ENCODE results near the gene GCAT.
"Not testable (repeated sequence)": the region's sequence is repeated elsewhere in the genome, so short reads cannot be mapped to it uniquely, and the experiment has no call there.

The GCAT gene

DNA sequence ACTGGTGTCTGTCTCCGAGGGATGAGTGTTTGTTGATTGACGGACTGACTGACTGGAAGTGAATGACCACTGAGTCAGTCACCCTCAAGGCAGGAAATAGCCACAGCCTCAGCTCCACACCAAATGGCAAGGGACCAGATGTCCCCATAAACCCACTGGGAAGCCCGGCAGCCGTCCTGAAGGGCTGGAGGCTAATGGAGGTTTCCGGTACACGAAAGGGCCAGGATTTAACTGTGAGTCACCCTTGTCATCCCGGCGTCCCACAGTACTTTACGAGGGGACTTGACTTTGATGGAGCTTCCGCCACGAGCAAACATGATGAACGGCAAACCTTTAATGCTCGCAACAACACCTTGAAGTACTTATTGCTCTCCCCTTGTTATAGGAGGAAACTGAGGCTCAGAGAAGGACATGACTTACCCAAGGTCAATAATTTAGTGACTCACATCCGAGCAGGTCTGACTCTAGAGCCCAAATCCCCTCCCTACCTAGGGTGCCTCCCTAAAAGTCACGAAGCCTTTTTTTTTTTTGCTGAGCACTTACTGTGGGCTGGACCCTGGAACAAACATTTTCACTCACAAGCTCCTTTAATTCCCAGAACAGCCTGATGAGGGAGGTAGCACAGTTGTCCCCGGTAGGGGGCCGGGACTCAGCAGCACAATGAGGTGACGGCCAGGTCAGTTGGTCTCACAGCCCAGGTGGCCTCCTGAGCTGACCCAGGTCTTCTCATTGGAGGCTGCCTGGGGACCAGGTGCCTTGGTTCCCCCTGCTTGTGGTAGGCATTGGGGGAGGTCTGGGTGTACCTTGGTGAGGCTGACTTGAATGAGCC lies 25.2 kb upstream of the GCAT start:
- DNase-seq, result no peak

DNA sequence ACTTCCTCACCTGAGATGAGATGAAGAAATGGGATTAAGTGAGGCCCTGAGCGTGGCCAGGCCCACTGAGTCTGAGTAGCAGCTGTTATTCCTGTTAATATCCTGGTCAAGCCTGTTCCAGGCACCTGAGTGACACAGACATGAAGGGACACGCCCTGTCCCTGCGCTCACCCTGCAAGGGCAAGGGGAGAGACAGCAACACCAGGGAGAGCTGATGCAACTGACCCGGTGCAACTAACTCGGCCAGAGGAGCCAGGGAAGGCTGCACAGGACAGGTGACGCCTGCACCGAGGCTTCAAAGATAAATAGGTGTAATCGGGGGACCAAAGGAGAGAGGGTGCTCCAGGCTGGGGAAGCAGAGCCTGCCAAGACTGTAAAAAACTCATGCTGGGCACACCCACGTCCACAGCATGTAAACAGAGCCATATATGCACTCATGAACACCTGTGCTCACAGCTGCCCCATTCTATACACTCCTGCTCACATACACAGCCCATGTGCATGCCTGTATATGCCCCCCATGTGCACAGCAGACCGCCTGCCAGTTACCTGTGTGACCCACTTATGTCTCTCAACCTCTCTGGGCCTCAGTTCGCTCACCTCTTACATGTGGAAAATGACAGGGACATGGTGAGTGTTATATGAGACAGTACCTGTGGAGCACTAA lies 22.8 kb upstream of the GCAT start:
- DNase-seq, result no peak

DNA sequence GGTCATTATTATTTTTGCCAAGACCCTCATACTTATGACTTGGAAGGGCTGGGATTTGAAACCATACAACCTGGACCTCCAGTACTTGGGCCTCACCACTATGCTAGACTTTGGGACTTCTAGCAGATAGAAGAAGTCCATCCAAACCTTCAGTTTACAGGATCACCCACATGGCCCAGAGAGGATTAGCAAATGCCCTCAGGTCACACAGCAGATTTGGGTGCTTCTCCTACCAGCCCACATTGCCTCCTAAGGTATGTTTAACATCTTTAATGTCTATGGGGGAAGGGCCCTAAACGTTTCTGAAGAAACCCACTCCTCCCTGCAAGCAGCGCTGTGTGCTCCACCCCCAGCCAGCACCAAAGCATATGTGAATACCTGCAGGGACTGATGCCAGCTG lies 17.5 kb upstream of the GCAT start:
- no peak for DNase-seq

DNA sequence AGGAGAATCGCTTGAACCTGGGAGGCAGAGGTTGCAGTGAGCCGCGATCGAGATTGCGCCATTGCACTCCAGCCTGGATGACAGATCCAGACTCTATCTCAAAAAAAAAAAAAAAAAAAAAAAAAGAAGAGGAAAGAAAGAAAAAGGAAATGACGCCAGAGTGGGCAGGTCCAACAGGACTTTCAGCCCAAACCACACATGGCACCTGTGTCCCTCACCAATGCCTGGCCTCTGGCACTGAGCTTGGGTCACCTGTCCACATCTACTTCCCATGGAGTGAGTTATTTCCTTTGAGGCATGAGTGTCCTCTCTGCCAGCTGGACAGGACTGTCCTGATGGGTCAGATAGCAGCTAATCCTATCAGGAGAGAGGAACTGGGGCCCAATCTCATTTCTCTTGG lies 15.2 kb upstream of the GCAT start:
- DNase-seq, result no peak

DNA sequence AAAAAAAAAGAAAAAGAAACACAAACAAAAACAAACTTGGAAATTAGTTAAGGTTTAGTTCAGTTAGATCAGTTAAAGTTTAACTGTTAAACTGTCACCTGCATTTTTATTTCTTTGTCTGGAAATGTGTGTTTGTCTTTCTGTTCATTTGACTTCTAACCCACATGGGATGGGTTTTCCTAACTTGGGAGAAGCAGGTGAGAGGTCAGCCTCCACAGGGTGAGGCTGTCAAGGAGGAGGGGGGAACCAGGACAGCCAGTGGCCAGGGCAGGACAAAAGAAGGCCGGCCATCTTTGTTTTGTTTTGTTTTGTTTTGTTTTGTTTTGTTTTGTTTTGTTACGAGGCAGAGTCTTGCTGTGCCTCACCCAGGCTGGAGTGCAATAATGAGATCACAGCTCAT lies 13.4 kb upstream of the GCAT start:
- no peak for DNase-seq

DNA sequence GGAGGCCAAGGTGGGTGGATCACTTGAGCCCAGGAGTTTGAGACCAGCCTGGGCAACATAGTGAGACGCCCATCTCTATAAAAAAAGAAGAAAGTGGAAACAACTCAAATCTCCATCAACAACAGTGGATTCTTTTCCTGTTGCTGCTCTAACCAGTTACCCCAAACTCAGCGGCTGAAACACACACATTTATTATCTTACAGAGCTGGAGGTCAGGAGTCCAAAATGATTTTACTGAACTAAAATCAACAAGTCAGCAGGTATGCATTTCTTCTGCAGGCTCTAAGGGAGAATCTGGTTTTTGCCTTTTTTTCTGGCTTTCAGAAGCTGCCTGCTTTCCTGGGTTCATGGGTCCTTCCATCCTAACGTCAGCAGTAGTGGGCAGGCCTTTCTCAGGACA lies 11.7 kb upstream of the GCAT start:
- DNase-seq, result no peak

DNA sequence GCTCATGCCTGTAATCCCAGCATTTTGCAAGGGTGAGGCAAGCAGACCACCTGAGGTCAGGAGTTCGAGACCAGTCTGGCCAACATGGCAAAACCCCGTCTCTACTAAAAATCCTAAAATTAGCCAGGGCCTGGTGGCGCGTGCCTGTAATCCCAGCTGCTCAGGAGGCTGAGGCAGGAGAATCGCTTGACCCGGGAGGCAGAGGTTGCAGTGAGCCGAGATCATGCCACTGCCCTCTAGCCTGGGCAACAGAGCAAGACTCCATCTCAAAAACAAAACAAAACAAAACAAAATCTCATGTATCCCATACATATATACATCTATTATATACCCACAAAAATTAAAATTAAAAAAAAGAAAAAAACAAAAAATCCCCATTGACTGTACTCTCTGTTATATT lies 10.5 kb upstream of the GCAT start:
- DNase-seq, result not testable (repeated sequence)

DNA sequence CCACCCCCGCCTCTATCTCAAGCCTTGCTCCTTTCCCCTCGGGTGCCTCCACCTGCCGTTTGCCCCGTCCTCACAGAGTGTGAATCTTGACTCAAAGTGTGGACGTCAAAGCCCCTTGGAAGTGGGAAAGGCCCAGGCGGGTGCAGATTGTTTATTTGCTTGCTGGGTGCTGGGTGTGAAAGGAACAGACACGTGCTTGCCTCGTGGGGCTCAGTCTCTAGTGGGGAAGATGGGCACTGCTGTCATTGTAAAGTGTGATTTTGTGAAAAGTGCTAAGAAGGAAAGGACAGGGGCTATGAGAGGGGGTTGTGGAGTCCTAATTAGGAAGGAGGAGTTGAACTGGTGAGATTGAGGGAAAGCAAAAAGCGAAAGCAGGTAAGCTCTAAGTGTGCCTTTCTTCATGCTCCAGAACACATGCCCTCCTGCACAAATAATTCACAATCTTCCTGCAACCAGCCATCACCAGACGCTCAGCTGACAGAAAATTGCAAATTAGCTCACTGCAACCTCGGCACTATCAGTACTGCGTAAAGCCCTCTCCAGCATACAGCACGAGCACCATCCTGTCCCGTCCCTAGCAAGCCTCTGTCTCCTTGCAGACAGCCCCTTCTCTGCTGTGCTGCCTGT lies 9.7 kb upstream of the GCAT start:
- no peak for DNase-seq

DNA sequence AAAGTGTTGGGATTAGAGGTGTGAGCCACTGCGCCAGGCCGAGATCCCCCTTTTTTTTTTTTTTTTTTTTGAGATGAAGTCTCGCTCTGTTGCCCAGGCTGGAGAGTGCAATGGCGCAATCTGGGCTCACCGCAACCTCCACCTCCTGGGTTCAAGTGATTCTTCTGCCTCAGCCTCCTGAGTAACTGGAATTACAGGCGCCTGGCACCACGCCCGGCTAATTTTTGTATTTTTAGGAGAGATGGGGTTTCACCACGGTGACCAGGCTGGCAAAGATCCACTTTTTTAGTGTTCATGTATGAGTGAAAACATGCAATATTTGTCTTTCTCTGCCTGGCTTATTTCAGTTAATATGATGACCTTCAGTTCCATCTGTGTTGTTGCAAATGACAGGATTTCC lies 7.8 kb upstream of the GCAT start:
- DNase-seq, result not testable (repeated sequence)

DNA sequence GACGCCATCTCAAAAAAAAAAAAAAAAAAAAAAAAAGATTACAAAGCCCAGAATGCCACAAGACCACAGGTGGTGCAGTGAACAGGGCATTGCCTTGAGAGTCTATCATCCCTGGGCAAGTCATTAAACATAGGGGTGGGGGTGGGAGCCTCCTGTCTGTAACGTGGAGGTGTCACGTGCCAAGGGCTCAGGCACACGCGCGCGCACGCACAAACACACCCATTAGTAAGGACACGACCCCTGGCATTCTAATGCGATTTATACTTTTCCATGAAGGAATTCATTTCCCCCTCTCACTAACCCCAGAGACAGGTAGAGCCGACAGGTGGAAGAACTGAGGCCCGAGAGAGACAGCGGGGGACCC lies 5.8 kb upstream of the GCAT start:
- no peak for DNase-seq

DNA sequence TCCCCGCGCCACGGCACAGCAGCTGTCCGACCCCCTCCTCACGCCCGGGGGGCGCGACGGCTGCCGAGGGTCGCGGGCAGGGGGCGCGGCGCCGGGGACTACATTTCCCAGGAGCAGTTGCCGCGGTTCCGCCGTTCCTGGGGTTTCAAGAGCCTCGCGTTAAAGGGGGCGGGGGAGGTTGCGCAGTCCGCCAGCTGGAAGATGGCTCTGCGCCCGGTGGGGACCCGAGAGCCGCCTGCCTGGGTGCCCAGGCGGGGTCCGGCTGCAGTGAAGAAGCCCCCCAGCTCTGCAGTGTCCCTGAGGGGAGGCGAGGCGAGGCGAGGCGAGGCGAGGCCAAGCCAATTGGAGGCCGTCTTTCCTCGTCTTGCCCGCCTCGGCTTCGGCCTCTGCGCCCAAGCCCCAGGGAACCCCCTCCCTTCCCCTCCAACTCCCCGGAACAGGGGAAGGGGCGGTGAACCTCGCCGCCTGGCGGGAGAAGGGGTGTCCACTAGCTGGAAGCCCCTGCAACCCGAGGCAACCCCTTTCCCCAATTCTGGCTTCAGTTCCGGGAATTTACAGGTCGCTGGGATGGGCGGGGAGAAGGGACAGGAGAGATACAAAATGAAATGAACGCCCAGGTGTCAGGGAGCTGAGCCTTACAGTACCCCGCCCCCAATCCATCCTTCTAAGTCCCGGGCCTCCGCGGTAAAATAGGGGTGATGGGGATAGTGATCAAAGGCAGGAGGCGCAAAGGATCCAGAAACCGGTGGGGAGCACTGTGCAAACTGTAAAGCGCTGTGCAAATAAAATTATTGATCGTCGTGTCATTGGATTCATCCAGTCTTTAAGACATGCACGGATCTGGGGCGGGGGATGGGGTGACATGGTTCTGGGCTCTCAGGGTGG lies 5.2 kb upstream of the GCAT start:
- peak; percentile 53 for DNase-seq

DNA sequence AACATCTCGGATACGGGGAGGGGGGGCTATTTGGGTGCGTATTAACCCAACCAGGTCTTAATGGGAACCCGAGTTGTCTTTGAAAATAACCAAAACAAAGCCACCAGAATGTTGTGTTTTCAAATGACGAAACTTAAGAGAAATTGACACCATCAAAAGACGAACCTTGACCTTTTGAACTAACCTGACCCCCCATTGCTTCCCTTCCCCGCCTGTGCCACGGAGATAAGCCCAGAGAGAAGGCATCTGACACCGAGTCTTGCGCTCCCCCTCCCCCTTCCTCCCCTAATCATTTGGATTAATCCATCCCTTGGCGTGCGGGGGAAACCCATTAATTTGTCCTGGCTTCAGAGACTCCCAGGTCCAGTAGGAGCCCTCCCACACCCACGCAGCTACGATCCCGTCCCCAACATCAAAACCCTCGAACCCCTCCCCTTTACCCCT lies 4.5 kb upstream of the GCAT start:
- no peak for DNase-seq

DNA sequence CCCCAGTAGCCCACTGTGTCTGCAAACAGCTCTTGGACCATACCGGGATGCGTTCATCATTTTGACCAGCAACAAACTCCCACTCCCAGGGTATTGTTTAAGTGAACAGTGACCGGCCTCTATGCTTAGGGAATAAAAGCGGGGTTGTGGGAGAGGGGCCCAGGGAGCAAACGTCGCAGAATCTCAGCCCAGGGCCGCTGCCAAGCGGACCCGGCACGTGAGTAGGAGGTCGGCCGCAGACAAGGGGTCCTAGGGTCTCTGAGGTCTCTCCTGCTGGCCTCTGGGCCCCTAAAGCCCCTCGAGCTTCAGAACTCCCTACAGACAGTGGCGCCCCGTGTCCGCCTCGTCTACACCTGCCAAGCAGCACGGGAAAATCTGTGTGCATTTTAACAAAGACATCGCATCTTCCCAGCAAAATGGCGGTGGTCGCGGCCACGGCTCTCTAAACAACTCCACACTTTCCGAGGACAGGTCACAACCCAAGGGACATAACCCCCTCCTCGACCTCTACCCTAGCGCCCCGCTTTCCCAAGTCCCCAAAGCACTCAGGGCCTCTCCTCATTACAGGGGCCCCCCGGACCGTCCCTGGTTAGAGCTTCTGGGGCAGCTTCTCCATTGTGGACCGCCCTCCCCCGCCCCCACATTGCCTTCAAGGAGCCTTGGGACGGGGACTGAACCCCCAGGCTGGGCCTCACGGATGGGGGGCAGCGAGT lies 3.9 kb upstream of the GCAT start:
- no peak for DNase-seq

DNA sequence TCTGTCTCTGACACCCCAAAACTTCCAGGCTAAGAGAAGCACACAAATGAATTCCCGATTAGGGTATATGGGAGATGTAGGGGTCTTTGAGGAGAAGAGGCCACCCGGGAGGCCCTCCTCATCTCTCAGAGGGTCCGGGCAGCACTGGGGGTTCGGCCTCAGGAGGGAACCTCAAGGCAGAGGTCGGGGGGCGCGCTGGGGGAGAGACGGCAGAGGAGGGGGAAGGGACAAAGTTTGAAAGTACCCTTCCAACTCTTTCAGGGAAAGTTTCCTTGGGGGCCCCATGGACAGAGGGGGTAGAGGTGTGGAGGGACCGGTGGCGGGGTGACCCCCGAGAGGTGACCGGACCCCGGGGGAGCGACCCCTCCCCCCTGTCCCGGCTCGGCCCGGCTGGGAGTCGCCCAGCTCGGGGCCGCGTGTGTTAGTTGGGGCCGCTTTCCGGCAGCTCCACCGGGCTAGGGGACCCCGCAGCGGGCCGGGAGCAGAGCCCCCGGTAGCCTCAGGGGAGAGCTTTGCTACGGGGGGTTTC lies 3.3 kb upstream of the GCAT start:
- no peak for DNase-seq

DNA sequence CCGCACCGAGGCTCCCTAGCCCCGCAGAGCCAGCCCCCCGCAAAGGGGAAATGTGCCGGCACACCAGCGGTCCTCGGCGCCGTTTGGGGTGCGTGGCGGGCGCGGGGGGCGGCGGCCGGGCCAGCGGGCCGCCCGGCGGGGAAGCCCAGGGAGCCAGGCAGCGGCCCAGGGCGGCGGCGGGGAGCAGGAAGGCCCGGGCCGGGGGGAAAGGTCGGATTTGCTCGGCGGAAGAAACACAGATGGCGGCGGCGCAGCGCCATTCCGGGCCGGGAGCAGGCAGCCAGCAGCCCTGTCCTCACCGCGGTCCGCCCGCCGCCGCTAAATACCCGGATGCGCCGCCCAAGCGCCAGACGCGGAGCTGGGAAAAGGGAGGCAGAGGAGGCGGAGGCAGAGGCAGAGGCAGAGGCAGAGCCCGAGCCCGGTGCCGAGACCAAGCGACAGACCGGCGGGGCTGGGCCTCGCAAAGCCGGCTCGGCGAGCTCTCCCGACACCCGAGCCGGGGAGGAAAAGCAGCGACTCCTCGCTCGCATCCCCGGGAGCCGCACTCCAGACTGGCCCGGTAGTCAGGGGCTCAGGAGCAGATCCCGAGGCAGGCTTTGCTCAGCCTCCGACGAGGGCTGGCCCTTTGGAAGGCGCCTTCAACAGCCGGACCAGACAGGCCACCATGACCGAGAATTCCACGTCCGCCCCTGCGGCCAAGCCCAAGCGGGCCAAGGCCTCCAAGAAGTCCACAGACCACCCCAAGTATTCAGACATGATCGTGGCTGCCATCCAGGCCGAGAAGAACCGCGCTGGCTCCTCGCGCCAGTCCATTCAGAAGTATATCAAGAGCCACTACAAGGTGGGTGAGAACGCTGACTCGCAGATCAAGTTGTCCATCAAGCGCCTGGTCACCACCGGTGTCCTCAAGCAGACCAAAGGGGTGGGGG lies 2.6 kb upstream of the GCAT start:
- peak; percentile 85 for DNase-seq

DNA sequence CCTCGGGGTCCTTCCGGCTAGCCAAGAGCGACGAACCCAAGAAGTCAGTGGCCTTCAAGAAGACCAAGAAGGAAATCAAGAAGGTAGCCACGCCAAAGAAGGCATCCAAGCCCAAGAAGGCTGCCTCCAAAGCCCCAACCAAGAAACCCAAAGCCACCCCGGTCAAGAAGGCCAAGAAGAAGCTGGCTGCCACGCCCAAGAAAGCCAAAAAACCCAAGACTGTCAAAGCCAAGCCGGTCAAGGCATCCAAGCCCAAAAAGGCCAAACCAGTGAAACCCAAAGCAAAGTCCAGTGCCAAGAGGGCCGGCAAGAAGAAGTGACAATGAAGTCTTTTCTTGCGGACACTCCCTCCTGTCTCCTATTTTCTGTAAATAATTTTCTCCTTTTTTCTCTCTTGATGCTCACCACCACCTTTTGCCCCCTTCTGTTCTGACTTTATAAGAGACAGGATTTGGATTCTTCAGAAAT lies 1.9 kb upstream of the GCAT start:
- DNase-seq, result no peak

DNA sequence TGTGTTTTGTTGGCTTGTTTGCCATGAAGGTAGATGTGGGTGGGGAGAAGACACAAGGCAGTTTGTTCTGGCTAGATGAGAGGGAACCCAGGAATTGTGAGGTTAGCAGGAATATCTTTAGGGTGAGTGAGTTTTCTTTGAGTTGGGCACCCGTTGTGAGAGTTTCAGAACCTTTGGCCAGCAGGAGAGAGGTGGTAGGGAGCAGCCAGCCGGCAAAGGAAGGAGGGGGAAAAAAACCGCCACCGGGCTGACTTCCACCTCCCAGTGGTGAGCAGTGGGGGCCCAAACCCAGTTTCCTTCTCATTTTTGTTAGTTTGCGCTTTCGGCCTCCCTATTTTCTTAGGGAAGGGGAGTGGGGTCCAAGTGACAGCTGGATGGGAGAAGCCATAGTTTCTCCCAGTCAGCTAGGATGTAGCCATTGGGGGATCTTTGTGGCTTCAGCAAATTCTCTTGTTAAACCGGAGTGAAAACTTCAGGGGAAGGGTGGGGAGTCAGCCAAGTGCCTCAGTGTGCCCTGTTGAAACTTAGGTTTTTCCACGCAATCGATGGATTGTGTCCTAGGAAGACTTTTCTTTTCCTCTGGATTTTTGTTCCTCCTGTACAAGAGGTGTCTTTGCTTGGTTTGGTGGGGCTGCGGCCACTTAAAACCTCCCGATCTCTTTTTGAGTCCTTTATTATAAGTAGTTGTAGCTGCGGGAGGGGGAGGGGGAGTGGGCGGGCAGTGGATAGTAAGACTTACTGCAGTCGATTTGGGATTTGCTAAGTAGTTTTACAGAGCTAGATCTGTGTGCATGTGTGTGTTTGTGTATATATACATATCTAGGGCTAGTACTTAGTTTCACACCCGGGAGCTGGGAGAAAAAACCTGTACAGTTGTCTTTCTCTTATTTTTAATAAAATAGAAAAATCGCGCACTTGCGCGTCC lies 1.1 kb upstream of the GCAT start:
- peak; percentile 34 for DNase-seq

DNA sequence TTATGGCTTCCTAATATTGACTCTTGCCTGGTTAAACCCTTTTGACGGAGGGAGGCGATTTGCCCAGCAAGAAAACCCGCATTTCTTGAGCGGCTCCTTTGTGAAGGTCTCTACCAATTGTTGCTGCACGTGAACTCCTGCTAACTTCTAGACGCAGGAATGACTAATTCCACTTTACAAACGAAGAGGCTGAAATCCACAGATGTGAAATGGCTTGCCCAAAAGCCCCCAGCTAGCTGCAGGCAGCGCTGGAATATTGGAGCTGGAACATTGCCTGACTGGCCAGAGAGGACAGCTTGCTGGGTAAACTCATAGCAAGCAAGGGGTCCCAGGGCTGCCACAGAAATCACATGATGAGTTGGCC lies 542 bp downstream of the GCAT start:
- DNase-seq, result peak; percentile 38

DNA sequence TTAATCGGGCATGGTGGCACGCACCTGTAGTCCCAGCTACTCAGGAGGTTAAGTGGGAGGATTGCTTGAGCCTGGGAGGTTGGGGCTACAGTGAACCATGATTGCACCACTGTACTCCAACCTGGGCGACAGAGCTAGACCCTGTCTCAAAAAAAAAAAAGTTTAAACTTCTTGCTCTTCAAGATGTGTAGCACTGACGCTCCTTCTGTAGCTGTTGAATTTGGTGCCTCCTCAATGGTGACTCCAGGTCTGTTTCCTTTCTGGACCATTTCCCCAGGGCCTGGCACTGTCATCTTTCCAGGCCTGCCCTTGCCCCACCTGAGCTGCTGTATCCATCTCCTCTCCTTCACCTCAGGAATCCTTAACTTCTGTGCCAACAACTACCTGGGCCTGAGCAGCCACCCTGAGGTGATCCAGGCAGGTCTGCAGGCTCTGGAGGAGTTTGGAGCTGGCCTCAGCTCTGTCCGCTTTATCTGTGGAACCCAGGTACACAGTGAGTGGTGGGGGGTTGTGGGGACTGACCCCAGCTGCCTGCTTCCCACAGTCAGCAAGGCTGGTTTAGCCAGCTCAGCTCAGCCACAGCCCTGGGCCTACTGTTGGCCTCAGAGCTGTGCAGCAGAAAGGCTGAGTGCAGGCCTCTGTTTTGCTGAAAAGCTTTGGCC lies 2.1 kb downstream of the GCAT start:
- DNase-seq, result no peak
